ENCODE data around the gene CD151. TPM values are rescaled to one million over a fixed set of nuclear protein-coding genes. Genes with fewer than 3 reads are reported as not detected.
A peak's percentile ranks its signal among the peaks of the same experiment; 100 is the strongest.

CD151 gene
- total RNA-seq, 6 experiments from 2014 or later = 719 to 1,001 (median 755) TPM

DNA sequence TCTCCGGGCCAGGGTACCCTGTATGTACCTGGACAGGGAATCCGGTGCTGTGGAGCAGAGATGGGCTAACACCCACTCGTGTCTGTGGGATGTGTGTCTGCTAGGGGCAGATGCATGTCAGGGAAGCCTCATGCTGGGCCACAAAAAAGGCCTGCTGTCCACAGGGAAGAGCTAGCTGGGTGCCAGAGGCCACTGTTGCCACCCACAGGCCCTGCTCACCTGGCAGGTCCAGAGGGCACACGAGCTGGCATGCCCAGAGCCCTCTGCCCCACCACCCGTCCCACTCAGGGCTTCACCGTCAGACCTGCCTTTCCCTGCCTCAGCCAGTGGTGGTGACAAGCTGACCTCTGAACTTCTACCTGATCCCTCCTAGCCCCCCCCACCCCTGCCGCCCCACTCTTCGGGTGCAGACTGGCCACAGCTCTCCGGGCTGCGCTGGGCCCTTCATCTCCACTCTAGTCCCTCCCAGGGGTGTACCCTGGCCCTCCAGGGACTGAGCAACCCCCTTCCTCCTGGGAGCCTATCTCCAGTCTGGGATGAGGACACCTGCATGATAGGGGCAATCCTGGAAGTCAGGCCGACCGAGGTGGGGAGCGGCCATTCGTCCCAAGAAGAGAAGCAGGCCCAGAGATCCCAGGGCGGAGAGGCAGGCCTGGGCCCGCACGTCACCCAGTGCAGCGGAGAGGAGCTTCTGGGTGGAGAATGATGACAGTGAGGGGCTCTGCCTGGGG lies 36.0 kb upstream of the CD151 start:
- Mint-ChIP-seq H3K9me3 (no peaks in the 10 kb centered on the region), H3K4me1 (ENCODE audit: low read depth) (peaks cover 12% of the 10 kb centered on the region), H3K27ac (peak overlapping the region; percentile 89), H3K27me3 (ENCODE audit: insufficient read depth) (peaks cover 4% of the 10 kb centered on the region; the same call in 1 of the 2 replicates), H3K4me3 (peak overlapping the region; percentile 91), H3K36me3 (ENCODE audit: low read depth) (no peaks in the 10 kb centered on the region)
- no peak for DNase-seq
- no peak for TF ChIP-seq CTCF (IDR thresholded peaks at IDR 0.05)

DNA sequence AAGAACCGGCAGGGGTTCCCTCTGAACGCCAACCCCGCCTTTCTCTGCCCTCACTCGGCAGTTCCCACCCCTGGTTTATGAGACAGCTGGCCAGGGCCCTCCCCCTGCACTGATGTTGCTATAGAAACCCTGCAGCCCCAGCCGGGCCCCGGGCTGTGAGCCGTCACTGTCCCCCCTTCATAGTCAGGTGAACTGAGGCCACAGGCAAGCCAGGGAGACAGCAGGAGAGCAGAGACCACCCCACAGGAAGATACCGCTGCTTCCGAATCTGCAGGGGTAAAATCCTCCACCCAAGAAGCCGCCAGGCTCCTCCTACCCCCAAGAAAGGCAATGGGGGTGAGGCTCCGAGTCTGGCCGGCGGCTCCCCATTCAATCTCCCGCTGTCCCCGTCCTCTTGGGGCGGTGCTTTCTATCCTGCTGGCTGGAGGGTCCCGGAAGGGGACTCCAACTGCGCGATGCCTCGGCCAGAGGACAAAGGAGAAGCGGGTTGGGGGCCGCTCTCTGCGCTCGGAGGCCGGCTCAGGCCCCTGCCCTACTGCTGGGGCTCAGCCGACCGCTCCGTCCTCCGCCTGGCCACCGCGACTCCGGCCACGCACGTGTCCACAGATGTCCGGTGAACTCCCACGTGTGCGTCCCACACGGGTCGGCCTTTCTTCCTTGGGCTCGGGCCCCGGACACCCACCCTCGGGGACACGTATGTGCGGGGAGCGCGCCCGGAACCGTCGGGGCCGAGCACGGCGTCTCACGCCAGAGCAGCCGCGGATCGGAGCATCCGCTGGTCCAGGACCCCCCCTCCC lies 35.3 kb upstream of the CD151 start:
- TF ChIP-seq CTCF (IDR thresholded peaks at IDR 0.05) = no peak
- peak; percentile 79 for DNase-seq
- peak overlapping the region; percentile 91 for H3K4me3 Mint-ChIP-seq
- peaks cover 12% of the 10 kb centered on the region for H3K4me1 Mint-ChIP-seq (ENCODE audit: low read depth)
- peak overlapping the region; percentile 89 for H3K27ac Mint-ChIP-seq
- H3K36me3 Mint-ChIP-seq (ENCODE audit: low read depth) = no peaks in the 10 kb centered on the region
- H3K27me3 Mint-ChIP-seq (ENCODE audit: insufficient read depth) = peaks cover 4% of the 10 kb centered on the region; the same call in 1 of the 2 replicates
- no peaks in the 10 kb centered on the region for H3K9me3 Mint-ChIP-seq

DNA sequence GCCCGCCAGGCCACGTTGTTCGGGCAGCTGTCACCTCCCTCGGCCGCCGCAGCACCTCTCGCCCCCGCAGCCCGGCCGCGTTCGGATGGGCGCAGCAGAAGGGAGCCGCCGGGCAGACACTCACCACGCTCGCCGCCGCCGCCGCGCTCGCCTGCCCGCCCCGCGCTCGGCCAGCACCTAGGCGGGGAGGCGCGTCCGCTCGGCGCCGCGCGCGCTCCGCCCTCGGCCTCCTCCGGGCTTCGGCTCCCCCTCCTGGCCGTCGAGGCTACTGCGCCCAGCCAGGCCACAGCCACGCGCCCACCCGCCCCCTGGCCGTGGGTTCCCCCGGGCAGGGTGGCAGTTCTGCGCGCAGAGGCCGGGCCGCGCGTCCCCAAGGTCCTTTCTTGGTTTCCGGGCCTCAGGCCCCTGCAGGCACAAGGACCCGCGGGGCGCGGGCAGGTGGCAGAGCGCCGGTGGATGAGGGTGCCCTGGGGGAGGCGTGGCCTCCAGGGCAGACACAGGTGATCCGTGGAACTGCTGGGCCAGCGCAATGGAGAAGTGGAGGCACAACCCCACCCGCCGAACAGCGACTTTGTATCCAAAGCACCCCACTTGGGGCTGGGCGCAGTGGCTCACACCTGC lies 34.5 kb upstream of the CD151 start, which contains the start of gene SLC25A22:
TSS of gene SLC25A22 (minus strand) at position 189 of the 621 bp plus-strand sequence. CDS start 3,275 bp downstream, outside the sequence.
- peaks cover 4% of the 10 kb centered on the region; the same call in 1 of the 2 replicates for H3K27me3 Mint-ChIP-seq (ENCODE audit: insufficient read depth)
- H3K4me1 Mint-ChIP-seq (ENCODE audit: low read depth) = peaks cover 12% of the 10 kb centered on the region

GRCh38 chr11:799641-800316 lies 33.0 kb upstream of the CD151 start:
- DNase-seq = no peak
- no peak overlapping the region for H3K27ac Mint-ChIP-seq
- TF ChIP-seq CTCF (IDR thresholded peaks at IDR 0.05) = no peak
- H3K36me3 Mint-ChIP-seq (ENCODE audit: low read depth) = no peaks in the 10 kb centered on the region
- H3K27me3 Mint-ChIP-seq (ENCODE audit: insufficient read depth) = peaks cover 4% of the 10 kb centered on the region; the same call in 1 of the 2 replicates
- no peak overlapping the region for H3K4me3 Mint-ChIP-seq
- H3K9me3 Mint-ChIP-seq = no peaks in the 10 kb centered on the region
- H3K4me1 Mint-ChIP-seq (ENCODE audit: low read depth) = peaks cover 18% of the 10 kb centered on the region

More for the DNA sequence above, 34.5 kb upstream of the CD151 start, which contains the start of gene SLC25A22:
- Mint-ChIP-seq H3K9me3 (no peaks in the 10 kb centered on the region), H3K27ac (peak within 1 kb of the TSS; percentile 89), H3K4me3 (peak within 1 kb of the TSS; percentile 91), H3K36me3 (ENCODE audit: low read depth) (no peaks in the 10 kb centered on the region)
- peak; percentile 85 for TF ChIP-seq CTCF (IDR thresholded peaks at IDR 0.05)
- DNase-seq = peak; percentile 63

GRCh38 chr11:800473-800872 lies 32.3 kb upstream of the CD151 start:
- Mint-ChIP-seq H3K27me3 (ENCODE audit: insufficient read depth) (peaks cover 4% of the 10 kb centered on the region; the same call in 1 of the 2 replicates), H3K9me3 (no peaks in the 10 kb centered on the region), H3K36me3 (ENCODE audit: low read depth) (no peaks in the 10 kb centered on the region), H3K4me1 (ENCODE audit: low read depth) (peaks cover 18% of the 10 kb centered on the region), H3K4me3 (no peak overlapping the region), H3K27ac (no peak overlapping the region)
- DNase-seq = no peak
- no peak for TF ChIP-seq CTCF (IDR thresholded peaks at IDR 0.05)

Data from HFFc6 (cell line).